ENCODE measurements around the gene CLMN. TPM values are rescaled to one million over a fixed set of nuclear protein-coding genes. Genes with fewer than 3 reads are reported as not detected.

CLMN gene
- total and polyA plus RNA-seq, 9 of the 15 experiments (the other 6 are each of a cell fraction or from before 2014, with no cell fraction given): 0.01 to 0.18 (median 0.07) TPM; not detected in 4

DNA sequence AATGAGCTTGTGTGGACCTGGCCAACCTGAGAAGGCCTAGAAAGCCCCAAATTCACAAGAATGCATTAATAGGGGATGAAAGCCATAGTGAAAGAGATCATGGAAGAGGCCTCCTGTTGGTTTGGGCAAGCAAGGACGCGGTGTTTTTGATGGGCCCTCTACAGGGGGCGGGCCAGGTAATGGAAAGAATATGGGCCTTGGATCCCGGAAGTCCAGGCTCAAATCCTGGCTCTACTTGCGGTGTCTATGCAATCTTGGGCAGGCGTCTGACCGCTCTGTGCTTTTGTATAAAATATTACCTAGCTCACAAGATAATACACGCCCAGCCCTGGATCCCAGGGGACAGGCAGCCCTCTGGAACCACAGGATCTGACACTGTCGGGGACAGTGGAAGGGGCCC lies 41.1 kb upstream of the CLMN start:
- DNase-seq (ENCODE audit: extremely low read depth in 1 of 4, low spot score in 3 of 4): no peak
- H3K4me2 ChIP-seq (ENCODE audit: insufficient read depth, low read length): no peak overlapping the region
- no peak overlapping the region for H3K9ac ChIP-seq (ENCODE audit: insufficient read depth in 1 of 2, low read depth in 2 of 2, low read length in 2 of 2)
- intact Hi-C loops (cut with micrococcal nuclease): no loop called here
- TF ChIP-seq NCOR1 (IDR thresholded peaks at IDR 0.05) (no peak), ETS2 (tag; IDR thresholded peaks at IDR 0.05; ENCODE audit: borderline replicate concordance, poor library complexity, severe bottlenecking) (no peak), EWSR1 (IDR thresholded peaks at IDR 0.05; ENCODE audit: borderline replicate concordance, low read depth, partially characterized antibody) (no peak), HMG20A (CRISPR knock-in tag; conservative IDR thresholded peaks at IDR 0.05) (no peak), EP300 (IDR thresholded peaks at IDR 0.05; ENCODE audit: low read length) (no peak), ZNF23 (CRISPR knock-in tag; IDR thresholded peaks at IDR 0.05) (no peak), OTX1 (CRISPR knock-in tag; IDR thresholded peaks at IDR 0.05) (no peak), ATF7 (IDR thresholded peaks at IDR 0.05) (no peak), SMARCE1 (IDR thresholded peaks at IDR 0.05) (no peak), NUFIP1 (IDR thresholded peaks at IDR 0.05; ENCODE audit: partially characterized antibody) (no peak)
- TF ChIP-seq, protein P1, sequence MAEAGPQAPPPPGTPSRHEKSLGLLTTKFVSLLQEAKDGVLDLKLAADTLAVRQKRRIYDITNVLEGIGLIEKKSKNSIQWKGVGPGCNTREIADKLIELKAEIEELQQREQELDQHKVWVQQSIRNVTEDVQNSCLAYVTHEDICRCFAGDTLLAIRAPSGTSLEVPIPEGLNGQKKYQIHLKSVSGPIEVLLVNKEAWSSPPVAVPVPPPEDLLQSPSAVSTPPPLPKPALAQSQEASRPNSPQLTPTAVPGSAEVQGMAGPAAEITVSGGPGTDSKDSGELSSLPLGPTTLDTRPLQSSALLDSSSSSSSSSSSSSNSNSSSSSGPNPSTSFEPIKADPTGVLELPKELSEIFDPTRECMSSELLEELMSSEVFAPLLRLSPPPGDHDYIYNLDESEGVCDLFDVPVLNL (CRISPR knock-in tag; IDR thresholded peaks at IDR 0.05; ENCODE audit: low read depth): no peak
- TF ChIP-seq, protein P2, sequence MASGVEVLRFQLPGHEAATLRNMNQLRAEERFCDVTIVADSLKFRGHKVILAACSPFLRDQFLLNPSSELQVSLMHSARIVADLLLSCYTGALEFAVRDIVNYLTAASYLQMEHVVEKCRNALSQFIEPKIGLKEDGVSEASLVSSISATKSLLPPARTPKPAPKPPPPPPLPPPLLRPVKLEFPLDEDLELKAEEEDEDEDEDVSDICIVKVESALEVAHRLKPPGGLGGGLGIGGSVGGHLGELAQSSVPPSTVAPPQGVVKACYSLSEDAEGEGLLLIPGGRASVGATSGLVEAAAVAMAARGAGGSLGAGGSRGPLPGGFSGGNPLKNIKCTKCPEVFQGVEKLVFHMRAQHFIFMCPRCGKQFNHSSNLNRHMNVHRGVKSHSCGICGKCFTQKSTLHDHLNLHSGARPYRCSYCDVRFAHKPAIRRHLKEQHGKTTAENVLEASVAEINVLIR (CRISPR knock-in tag; IDR thresholded peaks at IDR 0.05): no peak
- TF ChIP-seq, protein P3, sequence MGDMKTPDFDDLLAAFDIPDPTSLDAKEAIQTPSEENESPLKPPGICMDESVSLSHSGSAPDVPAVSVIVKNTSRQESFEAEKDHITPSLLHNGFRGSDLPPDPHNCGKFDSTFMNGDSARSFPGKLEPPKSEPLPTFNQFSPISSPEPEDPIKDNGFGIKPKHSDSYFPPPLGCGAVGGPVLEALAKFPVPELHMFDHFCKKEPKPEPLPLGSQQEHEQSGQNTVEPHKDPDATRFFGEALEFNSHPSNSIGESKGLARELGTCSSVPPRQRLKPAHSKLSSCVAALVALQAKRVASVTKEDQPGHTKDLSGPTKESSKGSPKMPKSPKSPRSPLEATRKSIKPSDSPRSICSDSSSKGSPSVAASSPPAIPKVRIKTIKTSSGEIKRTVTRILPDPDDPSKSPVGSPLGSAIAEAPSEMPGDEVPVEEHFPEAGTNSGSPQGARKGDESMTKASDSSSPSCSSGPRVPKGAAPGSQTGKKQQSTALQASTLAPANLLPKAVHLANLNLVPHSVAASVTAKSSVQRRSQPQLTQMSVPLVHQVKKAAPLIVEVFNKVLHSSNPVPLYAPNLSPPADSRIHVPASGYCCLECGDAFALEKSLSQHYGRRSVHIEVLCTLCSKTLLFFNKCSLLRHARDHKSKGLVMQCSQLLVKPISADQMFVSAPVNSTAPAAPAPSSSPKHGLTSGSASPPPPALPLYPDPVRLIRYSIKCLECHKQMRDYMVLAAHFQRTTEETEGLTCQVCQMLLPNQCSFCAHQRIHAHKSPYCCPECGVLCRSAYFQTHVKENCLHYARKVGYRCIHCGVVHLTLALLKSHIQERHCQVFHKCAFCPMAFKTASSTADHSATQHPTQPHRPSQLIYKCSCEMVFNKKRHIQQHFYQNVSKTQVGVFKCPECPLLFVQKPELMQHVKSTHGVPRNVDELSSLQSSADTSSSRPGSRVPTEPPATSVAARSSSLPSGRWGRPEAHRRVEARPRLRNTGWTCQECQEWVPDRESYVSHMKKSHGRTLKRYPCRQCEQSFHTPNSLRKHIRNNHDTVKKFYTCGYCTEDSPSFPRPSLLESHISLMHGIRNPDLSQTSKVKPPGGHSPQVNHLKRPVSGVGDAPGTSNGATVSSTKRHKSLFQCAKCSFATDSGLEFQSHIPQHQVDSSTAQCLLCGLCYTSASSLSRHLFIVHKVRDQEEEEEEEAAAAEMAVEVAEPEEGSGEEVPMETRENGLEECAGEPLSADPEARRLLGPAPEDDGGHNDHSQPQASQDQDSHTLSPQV (IDR thresholded peaks at IDR 0.05): no peak
- 0 out of 2 replicates have a peak, but pooled peaks cover 3% of the 10 kb centered on the region for H4K20me1 ChIP-seq (replicated peaks; ENCODE audit: control insufficient read depth, insufficient read depth, low read length)
- WGBS (ENCODE audit: insufficient coverage, low coverage, missing lambda C conversion rate): 27% methylated on average over 8 of the region's 9 CpGs
- no TSS peak for BruUV-seq (replicated peaks)
- no peaks in the 10 kb centered on the region for H3K36me3 ChIP-seq (ENCODE audit: control insufficient read depth, insufficient read depth, low read length)
- no peaks in the 10 kb centered on the region for H3K79me2 ChIP-seq (ENCODE audit: control insufficient read depth, insufficient read depth, low read length)
- H3K27me3 ChIP-seq (ENCODE audit: control insufficient read depth in 2 of 2, insufficient read depth in 2 of 2, low read length in 2 of 2): peaks cover 0 to 11% of the 10 kb centered on the region in 2 experiments; a peak in 2 of 5 replicates
- H2AFZ ChIP-seq (ENCODE audit: low read depth, low read length): no peak overlapping the region
- H3K4me3 ChIP-seq: no peak overlapping the region
- no peaks in the 10 kb centered on the region for H3K9me3 ChIP-seq (replicated peaks; ENCODE audit: control insufficient read depth, insufficient read depth, low read depth, low read length)
- ChIA-PET CTCF (ENCODE audit: low intra/inter-chr PET ratio) (no interaction called here), POLR2A (no interaction called here)
- no peaks in the 10 kb centered on the region for H3K9me1 ChIP-seq (ENCODE audit: control insufficient read depth, insufficient read depth, low read length)
- in situ Hi-C loops (cut with MboI): no loop called here
- H3K4me1 ChIP-seq (replicated peaks in 1 of 2; ENCODE audit: control insufficient read depth in 2 of 2, insufficient read depth in 2 of 2, low read length in 2 of 2): no peaks in the 10 kb centered on the region
- ATAC-seq: no peak
- H3K27ac ChIP-seq (ENCODE audit: extremely low read depth, low read depth, low read length): no peak overlapping the region
- FAIRE-seq: no peak

Measured in K562 (cell line).